A549 (cell line): ENCODE measurements around the gene PDCL2. TPM values are rescaled to one million over a fixed set of nuclear protein-coding genes. Genes with fewer than 3 reads are reported as not detected.

Source experiments
- ATAC-seq, 2 experiments: fragments of 200-7000 bp in 1 of 2; fragments of >200 bp in 1 of 2; cut with Nextera tagmentation in 1 of 2; cut with Tn5 transposase in 1 of 2; 3 replicates each; pipeline versions ENCODE4 v1.8.0 to v1.9.1; 2018 to 2020; ENCODE audit warnings: mild to moderate bottlenecking in 1 of 2, moderate library complexity in 1 of 2
- CTCF ChIA-PET: fragments of 300-600 bp; sonication (Branson Sonifier 250); formaldehyde crosslinking; extraction: SDS; loops from one replicate; lab custom pipeline; 2021; ENCODE audit warnings: antibody characterized with exemption, inconsistent platforms; lab: Yijun Ruan, JAX
- POLR2A ChIA-PET: fragments of 350-600 bp; formaldehyde crosslinking; extraction: SDS; loops from one replicate; lab custom pipeline; 2021; ENCODE audit warnings: antibody characterized with exemption, inconsistent platforms; lab: Yijun Ruan, JAX
- DNase-seq, 2 experiments: peaks; one replicate each; pipeline versions ENCODE4 v3.0.0 to v3.0.0-alpha.2; 2011 to 2016; ENCODE audit warnings: low read depth in 1 of 2, low spot score in 1 of 2
- FAIRE-seq: peaks from 2 replicates; lab custom pipeline; 2011; peaks lifted over from hg19 to GRCh38; lab: Jason Lieb, UNC
- H3K27ac ChIP-seq, 2 experiments: fragments of >200 bp; sonication (Bioruptor Twin); formaldehyde crosslinking; 3 replicates each; pipeline ENCODE4 v1.5.1; 2016 to 2017
- H3K4me1 ChIP-seq: fragments of >200 bp; sonication (Bioruptor Twin); formaldehyde crosslinking; 3 replicates; pipeline ENCODE4 v1.6.1; 2016
- H3K4me2 ChIP-seq: fragments of >200 bp; sonication (Bioruptor Twin); formaldehyde crosslinking; 3 replicates; pipeline ENCODE4 v1.6.1; 2016
- H3K4me3 ChIP-seq: fragments of >200 bp; sonication (Bioruptor Twin); formaldehyde crosslinking; 3 replicates; pipeline ENCODE4 v1.5.1; 2016
- H3K9me3 ChIP-seq: fragments of >200 bp; sonication (Bioruptor Twin); formaldehyde crosslinking; 3 replicates; pipeline ENCODE4 v1.6.1; 2016
- CBX2 ChIP-seq: fragments of 200-600 bp; sonication (generic); IDR thresholded peaks from 2 replicates; pipeline ENCODE4 v1.6.1; 2016; ENCODE audit warnings: low read depth, mild to moderate bottlenecking, borderline replicate concordance
- CHD2 ChIP-seq: fragments of 150-350 bp; IDR thresholded peaks from 2 replicates; pipeline ENCODE4 v1.6.1; 2014; ENCODE audit warnings: low read length; ENCODE audit not compliant: partially characterized antibody
- CTCF ChIP-seq: fragments of >200 bp; sonication (Bioruptor Twin); formaldehyde crosslinking; IDR thresholded peaks from 3 replicates; pipeline ENCODE4 v1.5.1; 2016
- E2F6 ChIP-seq: IDR thresholded peaks from 2 replicates; pipeline ENCODE4 v1.6.1; 2012; ENCODE audit warnings: low read depth, borderline replicate concordance
- HDAC2 ChIP-seq: fragments of 200-600 bp; sonication (generic); IDR thresholded peaks from 2 replicates; pipeline ENCODE4 v1.6.1; 2016
- HOXA7 ChIP-seq: fragments of 250-450 bp; sonication (Bioruptor Pico); IDR thresholded peaks from 2 replicates; pipeline ENCODE4 v1.5.0; 2020; ENCODE audit warnings: mild to moderate bottlenecking, moderate library complexity
- HOXB13 ChIP-seq: fragments of 250-450 bp; sonication (Bioruptor Pico); IDR thresholded peaks from 2 replicates; pipeline ENCODE4 v1.5.0; 2020; ENCODE audit warnings: low read depth, mild to moderate bottlenecking, moderate library complexity
- HOXB5 ChIP-seq: fragments of 250-450 bp; sonication (Bioruptor Pico); IDR thresholded peaks from 2 replicates; pipeline ENCODE4 v1.5.0; 2020; ENCODE audit warnings: mild to moderate bottlenecking, moderate library complexity
- JUN ChIP-seq, 2 experiments: fragments of >200 bp; sonication (Bioruptor Twin); formaldehyde crosslinking; IDR thresholded peaks; 2 replicates in 1 of 2; 3 replicates in 1 of 2; pipeline ENCODE4 v1.6.1; 2016 to 2017
- JUNB ChIP-seq: fragments of >200 bp; sonication (Bioruptor Twin); formaldehyde crosslinking; IDR thresholded peaks from 2 replicates; pipeline ENCODE4 v1.6.1; 2016
- KDM1A ChIP-seq: fragments of 200-600 bp; sonication (generic); IDR thresholded peaks from 2 replicates; pipeline ENCODE4 v1.6.1; 2016; ENCODE audit warnings: low read depth, mild to moderate bottlenecking
- MYC ChIP-seq: IDR thresholded peaks from 2 replicates; pipeline ENCODE4 v1.6.1; 2012; ENCODE audit warnings: mild to moderate bottlenecking, inconsistent platforms, low read length, improper control_type of control experiment, borderline replicate concordance
- NR3C1 ChIP-seq: fragments of >200 bp; sonication (Bioruptor Twin); formaldehyde crosslinking; IDR thresholded peaks from 3 replicates; pipeline ENCODE4 v1.6.1; 2017
- RAD21 ChIP-seq, 2 experiments: fragments of >200 bp in 1 of 2; sonication (Bioruptor Twin) in 1 of 2; formaldehyde crosslinking in 1 of 2; IDR thresholded peaks in 1 of 2; conservative IDR thresholded peaks in 1 of 2; 2 replicates in 1 of 2; 3 replicates in 1 of 2; pipeline ENCODE4 v1.6.1; 2012 to 2018; ENCODE audit warnings: inconsistent platforms in 1 of 2
- REST ChIP-seq: fragments of 200-600 bp; sonication (generic); IDR thresholded peaks from 2 replicates; pipeline ENCODE4 v1.6.1; 2016; ENCODE audit warnings: antibody characterized with exemption, mild to moderate bottlenecking, moderate library complexity
- RFX5 ChIP-seq: fragments of 450-650 bp; IDR thresholded peaks from 2 replicates; pipeline ENCODE4 v1.7.1; 2014; ENCODE audit warnings: antibody characterized with exemption, mild to moderate bottlenecking, moderate library complexity
- TFCP2L1 ChIP-seq: fragments of 250-450 bp; sonication (Bioruptor Pico); IDR thresholded peaks from 2 replicates; pipeline ENCODE4 v1.5.0; 2021; ENCODE audit warnings: mild to moderate bottlenecking
- USF2 ChIP-seq: fragments of 450-650 bp; IDR thresholded peaks from 2 replicates; pipeline ENCODE4 v1.6.1; 2014; ENCODE audit warnings: antibody characterized with exemption
- ZC3H11A ChIP-seq: fragments of 450-650 bp; IDR thresholded peaks from 2 replicates; pipeline ENCODE4 v1.6.1; 2014; ENCODE audit warnings: antibody characterized with exemption, mild to moderate bottlenecking
- WGBS: methylation state at CpG from one replicate; pipeline ENCODE4 v1.1.6; 2017; ENCODE audit errors: missing lambda C conversion rate; 5-methylcytosine and 5-hydroxymethylcytosine counted together
- polyA plus RNA-seq, 4 experiments: library from polyadenylated mRNA; depleted of rRNA in 3 of 4; stranded (reverse); fragments of >200 nt; fragmentation: RNase III in 1 of 4; extraction: RNeasy Plus Mini Kit Qiagen cat#74134 plus additional on column Dnase treatment in 1 of 4; gene quantifications; 2 replicates in 3 of 4; 3 replicates in 1 of 4; pipeline ENCODE4 v1.2.3, GENCODE V29; 2011 to 2017
- TF ChIP-seq, protein P1 (sequence below): IDR thresholded peaks from 2 replicates; pipeline ENCODE4 v1.6.1; 2012

The PDCL2 gene
- polyA plus RNA-seq, 2 of the 4 experiments (the other 2 are of a cell fraction), result not detected

DNA sequence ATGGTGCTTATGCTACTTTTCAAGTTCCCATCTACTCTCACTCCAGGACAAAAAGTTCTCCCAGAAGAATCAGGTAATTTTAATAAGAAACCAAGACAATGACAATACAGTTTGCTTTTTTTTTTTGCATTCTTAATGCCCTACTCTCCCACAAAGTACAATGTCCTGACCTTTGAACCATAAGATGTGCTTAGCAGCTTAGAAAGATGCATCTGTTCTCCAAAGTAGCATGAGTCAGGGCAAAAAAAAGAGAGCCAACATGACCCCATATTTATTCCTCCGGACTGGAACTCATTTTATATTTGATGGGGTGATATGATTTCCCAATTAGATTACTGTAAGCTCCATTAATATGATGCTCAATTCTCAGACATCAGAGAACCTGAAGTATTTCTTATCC, 16.5 kb upstream of the PDCL2 start:
- no peaks in the 10 kb centered on the region for H3K9me3 ChIP-seq
- TF ChIP-seq HOXB5 (CRISPR knock-in tag) (no peak), RAD21 (conservative IDR thresholded peaks at IDR 0.05 in 1 of 2, IDR thresholded peaks at IDR 0.05 in 1 of 2) (no peak), ZC3H11A (no peak), CBX2 (no peak), HOXA7 (no peak), E2F6 (no peak), CHD2 (no peak), JUN (IDR thresholded peaks at IDR 0.05) (no peak), KDM1A (no peak), REST (no peak)
- no peaks in the 10 kb centered on the region for H3K4me1 ChIP-seq
- DNase-seq (no peak), FAIRE-seq (no peak), ATAC-seq (no peak)
- WGBS, result 38% methylated on average over 1 of the region's 1 CpG
- H3K4me2 ChIP-seq, result no peak overlapping the region
- ChIA-PET POLR2A (no interaction called here), CTCF (interaction anchor here (0.7 kb wide), 1 partner anchor 31 kb away, joined by 3 read pairs; no protein-coding TSS in a partner anchor)
- H3K27ac ChIP-seq, result no peak overlapping the region
- H3K4me3 ChIP-seq, result no peak overlapping the region

DNA sequence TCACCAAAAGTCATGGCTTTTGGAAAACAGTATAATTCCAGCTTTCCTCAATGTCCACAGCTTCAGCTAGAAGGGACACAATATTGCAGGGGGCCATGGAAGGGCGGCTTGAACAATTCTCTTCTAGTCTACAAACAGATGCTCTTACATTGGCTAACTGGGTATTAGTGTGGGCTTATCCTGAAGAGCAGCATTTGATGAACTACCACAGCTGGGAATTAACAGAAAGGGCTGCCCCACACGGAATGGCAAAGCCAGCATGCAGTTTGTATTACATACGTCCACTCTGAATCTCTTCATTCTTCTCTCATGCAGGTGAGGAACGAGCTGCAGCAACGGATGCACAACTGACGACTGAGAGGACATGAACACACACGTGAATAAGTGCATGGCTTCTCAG, 13.0 kb upstream of the PDCL2 start:
- no peak for ATAC-seq

More for the DNA sequence above, 13.0 kb upstream of the PDCL2 start:
- WGBS, result 54% methylated on average over 7 of the region's 7 CpGs
- no peaks in the 10 kb centered on the region for H3K9me3 ChIP-seq
- H3K4me1 ChIP-seq, result no peaks in the 10 kb centered on the region
- DNase-seq (no peak), FAIRE-seq (no peak)
- no peak overlapping the region for H3K4me2 ChIP-seq
- H3K4me3 ChIP-seq, result no peak overlapping the region
- no peak for TF ChIP-seq JUNB
- no peak for TF ChIP-seq TFCP2L1 (CRISPR knock-in tag)
- TF ChIP-seq NR3C1, result no peak
- TF ChIP-seq HDAC2, result no peak
- no peak for TF ChIP-seq HOXB13 (CRISPR knock-in tag)
- no peak for TF ChIP-seq CTCF
- TF ChIP-seq, protein P1, sequence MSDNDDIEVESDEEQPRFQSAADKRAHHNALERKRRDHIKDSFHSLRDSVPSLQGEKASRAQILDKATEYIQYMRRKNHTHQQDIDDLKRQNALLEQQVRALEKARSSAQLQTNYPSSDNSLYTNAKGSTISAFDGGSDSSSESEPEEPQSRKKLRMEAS, result no peak
- TF ChIP-seq USF2, result no peak
- no peak for TF ChIP-seq RFX5
- TF ChIP-seq MYC, result no peak
- POLR2A ChIA-PET, result no interaction called here
- no peak overlapping the region for H3K27ac ChIP-seq
- CTCF ChIA-PET, result no interaction called here
